Stimulated activated CD8-positive, alpha-beta memory T cell treated with anti-CD3 and anti-CD28 coated beads, Interleukin-12 subunit alpha, Interleukin-12 subunit beta, amount 100 ng/mL, for 1 hour (primary cell): ENCODE data around the gene TLX2.
A peak's percentile ranks its signal among the peaks of the same experiment; 100 is the strongest.

ENCODE experiments used
- DNase-seq: peaks from one replicate; pipeline ENCODE4 v3.0.0-alpha.2; 2020; ENCODE audit warnings: low read depth

Gene TLX2

GRCh38 chr2:74496997-74497776 lies 17.1 kb upstream of the TLX2 start:
- DNase-seq, result no peak

- no peak for DNase-seq
These were observed 16.3 kb upstream of the TLX2 start for GRCh38 chr2:74497777-74498499.

- no peak for DNase-seq
These were observed 15.6 kb upstream of the TLX2 start for GRCh38 chr2:74498500-74499266.

- no peak for DNase-seq
These were observed 14.8 kb upstream of the TLX2 start, which contains the start of gene LBX2 for GRCh38 chr2:74499267-74499939. Gene LBX2 (minus strand): TSS chr2:74499603. CDS start chr2:74499537, 66 bp downstream.

- DNase-seq, result no peak
These were observed 14.2 kb upstream of the TLX2 start for GRCh38 chr2:74499940-74500577.

GRCh38 chr2:74500578-74500946 lies 13.7 kb upstream of the TLX2 start:
- DNase-seq, result no peak

- DNase-seq, result no peak
These were observed 12.7 kb upstream of the TLX2 start for GRCh38 chr2:74501335-74502071.

- no peak for DNase-seq
These were observed 12.0 kb upstream of the TLX2 start for GRCh38 chr2:74502147-74502719.

GRCh38 chr2:74502720-74503505 lies 11.3 kb upstream of the TLX2 start:
- no peak for DNase-seq

- no peak for DNase-seq
These were observed 10.5 kb upstream of the TLX2 start for GRCh38 chr2:74503506-74504475.

GRCh38 chr2:74504591-74504990 lies 9.7 kb upstream of the TLX2 start:
- no peak for DNase-seq

GRCh38 chr2:74505448-74506246 lies 8.6 kb upstream of the TLX2 start:
- no peak for DNase-seq

- peak; percentile 98 for DNase-seq
These were observed 6.9 kb upstream of the TLX2 start, which contains the start of gene PCGF1 for GRCh38 chr2:74507145-74507925. Gene PCGF1 (minus strand): TSS chr2:74507695. CDS start chr2:74507668, 27 bp downstream.

- DNase-seq, result no peak
These were observed 6.2 kb upstream of the TLX2 start for GRCh38 chr2:74507926-74508520.

GRCh38 chr2:74510272-74510671 lies 4.0 kb upstream of the TLX2 start:
- no peak for DNase-seq
